HEK293T (cell line): ENCODE measurements around the gene TP63.

Source experiments
- ARNT ChIP-seq: fragments of 450-650 bp; IDR thresholded peaks from 2 replicates; pipeline ENCODE4 v1.6.1; 2017; ENCODE audit warnings: mild to moderate bottlenecking
- FOXA1 ChIP-seq: fragments of 450-650 bp; IDR thresholded peaks from 2 replicates; pipeline ENCODE4 v1.6.1; 2016; ENCODE audit warnings: mild to moderate bottlenecking
- SUZ12 ChIP-seq: fragments of 450-650 bp; IDR thresholded peaks from 2 replicates; pipeline ENCODE4 v1.6.1; 2016; ENCODE audit warnings: mild to moderate bottlenecking

DNA sequence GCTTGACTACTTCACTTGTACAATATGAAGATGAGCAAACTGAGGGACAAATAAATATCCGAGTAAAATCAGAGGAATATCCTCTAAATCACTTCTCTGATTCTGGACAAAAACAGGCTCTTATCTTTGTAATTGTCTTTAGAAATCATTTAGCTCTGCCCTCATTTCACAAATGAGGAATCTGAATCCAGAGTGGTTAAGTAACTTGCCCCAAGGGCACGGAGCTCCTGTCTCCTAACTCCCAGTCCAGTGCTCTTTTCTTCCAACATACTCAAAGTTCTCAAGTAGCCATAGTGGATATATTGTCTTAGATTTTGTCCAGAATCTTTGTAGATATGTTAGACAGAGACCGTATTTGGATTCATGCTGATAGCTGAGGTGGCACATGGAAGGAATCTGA, 156.0 kb downstream of the TP63 start:
- TF ChIP-seq FOXA1 (no peak), ARNT (no peak), SUZ12 (no peak)
